Renal cortex interstitium (tissue), 15 donors: ENCODE data around the gene RTP4. TPM values are rescaled to one million over a fixed set of nuclear protein-coding genes. Genes with fewer than 3 reads are reported as not detected.

ENCODE experiments used
- DNase-seq, 11 donors: peaks; one replicate each; pipeline ENCODE4 v3.0.0-alpha.2; 2013; ENCODE audit warnings: low read depth in 9 of 11, low spot score in 4 of 11; ENCODE audit errors: extremely low read depth in 1 of 11
- long read RNA-seq, 16 experiments: transcript quantifications; one replicate each; lab custom pipeline, GENCODE V29; 2026
- polyA plus RNA-seq, 3 donors: library from polyadenylated mRNA; unstranded; fragments of 120-200 nt; gene quantifications; one replicate each; pipeline ENCODE4 v1.2.1, GENCODE V29; 2013; ENCODE audit not compliant: insufficient read length in 3 of 3

The RTP4 gene, protein sequence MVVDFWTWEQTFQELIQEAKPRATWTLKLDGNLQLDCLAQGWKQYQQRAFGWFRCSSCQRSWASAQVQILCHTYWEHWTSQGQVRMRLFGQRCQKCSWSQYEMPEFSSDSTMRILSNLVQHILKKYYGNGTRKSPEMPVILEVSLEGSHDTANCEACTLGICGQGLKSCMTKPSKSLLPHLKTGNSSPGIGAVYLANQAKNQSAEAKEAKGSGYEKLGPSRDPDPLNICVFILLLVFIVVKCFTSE
- under 1 TPM; 0.65 to 0.68 (median 0.67) TPM for polyA plus RNA-seq
- long read RNA-seq, donor 1, result 0 reads
- long read RNA-seq, donor 2, result 0 reads
- long read RNA-seq, donor 3, partial matches to known transcripts, result 0 of 2 reads
- long read RNA-seq, donor 3, other reads (novel, unspliced or antisense), result 0 of 2 reads
- long read RNA-seq, donor 4, result 0 reads
- long read RNA-seq, donor 5, result 0 reads
- long read RNA-seq, donor 6, result 0 reads
- long read RNA-seq, donor 7, partial matches to known transcripts, result 0 of 1 reads
- long read RNA-seq, donor 7, other reads (novel, unspliced or antisense), result 0 of 1 reads
- long read RNA-seq, donor 8, result 0 reads
- long read RNA-seq, donor 9, result 0 reads
- long read RNA-seq, donor 10, partial matches to known transcripts, result 0 of 1 reads
- long read RNA-seq, donor 10, other reads (novel, unspliced or antisense), result 0 of 1 reads
- long read RNA-seq, donor 11, result 0 reads
- long read RNA-seq, donor 12, result 0 reads
- long read RNA-seq, donor 13, result 0 reads
- long read RNA-seq, donor 14, result 0 reads
- long read RNA-seq, donor 15, result 0 reads
- long read RNA-seq, donor 16, result 0 reads

DNA sequence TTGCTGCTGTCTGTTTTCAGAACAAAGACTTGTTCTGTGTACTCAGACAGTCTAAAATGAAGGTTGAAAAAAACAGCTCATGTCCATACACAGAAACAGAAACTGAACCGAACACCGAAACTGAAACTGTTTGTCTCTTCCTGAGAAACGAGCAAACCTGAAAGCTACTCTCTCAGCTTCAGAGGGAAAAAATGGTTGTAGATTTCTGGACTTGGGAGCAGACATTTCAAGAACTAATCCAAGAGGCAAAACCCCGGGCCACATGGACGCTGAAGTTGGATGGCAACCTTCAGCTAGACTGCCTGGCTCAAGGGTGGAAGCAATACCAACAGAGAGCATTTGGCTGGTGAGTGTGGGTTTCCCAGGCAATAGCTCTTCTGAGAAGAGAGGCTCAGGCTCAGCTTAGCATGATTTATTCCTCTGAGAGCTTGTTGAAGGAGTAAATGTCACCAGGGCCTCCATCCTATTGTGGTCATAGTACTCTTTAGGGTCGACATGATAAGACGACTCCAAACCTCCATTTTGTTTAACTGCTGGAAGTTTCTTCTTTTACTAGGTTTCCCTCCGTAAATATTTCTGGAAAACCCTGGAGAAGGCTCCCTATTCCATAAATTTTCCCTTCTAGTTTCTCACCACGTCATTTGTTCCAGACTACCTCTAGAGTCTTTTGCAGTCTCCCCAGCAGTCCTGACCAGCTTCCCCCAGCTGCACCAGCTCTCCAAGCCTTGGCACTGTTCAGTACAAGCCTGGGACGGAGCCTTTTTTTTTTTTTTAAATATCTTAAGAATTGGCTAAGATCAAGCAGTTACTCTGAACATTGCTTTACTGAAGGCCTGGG lies at the start of gene RTP4:
TSS of gene RTP4 (plus strand) at position 135 of the 838 bp plus-strand sequence. CDS start at position 192, 57 bp downstream.
- no peak for DNase-seq

DNA sequence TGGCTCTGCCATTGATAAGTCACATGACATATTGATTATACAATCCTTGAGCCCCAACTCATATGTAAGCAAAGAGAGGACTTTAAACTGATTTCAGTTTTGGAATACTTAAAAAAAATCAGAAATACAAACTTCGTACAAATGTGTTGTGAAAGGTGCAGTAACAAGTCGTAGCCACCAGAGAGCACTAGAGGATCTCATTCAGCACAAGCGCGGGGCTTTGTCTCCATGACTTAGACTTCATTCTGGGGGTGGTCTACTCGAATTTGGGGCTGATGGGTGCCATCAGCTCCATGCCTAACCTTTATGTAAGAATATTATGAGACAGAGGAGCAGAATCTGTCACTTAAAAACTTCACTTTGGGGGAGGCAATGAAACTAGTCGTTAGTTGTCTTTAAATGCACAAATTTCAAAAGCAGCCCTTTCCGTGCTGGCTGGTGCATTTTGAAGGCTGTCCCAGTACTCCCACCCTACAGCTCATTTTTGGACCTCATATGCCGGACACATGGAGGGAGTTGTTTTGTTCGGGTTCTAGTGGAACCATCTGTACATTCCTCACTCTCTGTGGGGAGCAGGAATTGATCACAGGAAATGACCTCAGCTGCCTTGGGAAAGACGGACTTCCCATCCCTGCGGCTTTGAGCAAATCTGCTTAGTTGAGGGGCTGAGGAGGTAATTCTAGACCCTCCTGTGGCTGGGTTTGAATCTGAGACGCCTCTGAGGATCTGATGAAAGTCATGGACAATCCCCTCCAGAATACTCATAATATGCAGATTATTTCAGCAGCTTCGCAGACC lies 49.2 kb upstream of the RTP4 start:
- peak; percentile 20 to 52 (median 41) for DNase-seq

DNA sequence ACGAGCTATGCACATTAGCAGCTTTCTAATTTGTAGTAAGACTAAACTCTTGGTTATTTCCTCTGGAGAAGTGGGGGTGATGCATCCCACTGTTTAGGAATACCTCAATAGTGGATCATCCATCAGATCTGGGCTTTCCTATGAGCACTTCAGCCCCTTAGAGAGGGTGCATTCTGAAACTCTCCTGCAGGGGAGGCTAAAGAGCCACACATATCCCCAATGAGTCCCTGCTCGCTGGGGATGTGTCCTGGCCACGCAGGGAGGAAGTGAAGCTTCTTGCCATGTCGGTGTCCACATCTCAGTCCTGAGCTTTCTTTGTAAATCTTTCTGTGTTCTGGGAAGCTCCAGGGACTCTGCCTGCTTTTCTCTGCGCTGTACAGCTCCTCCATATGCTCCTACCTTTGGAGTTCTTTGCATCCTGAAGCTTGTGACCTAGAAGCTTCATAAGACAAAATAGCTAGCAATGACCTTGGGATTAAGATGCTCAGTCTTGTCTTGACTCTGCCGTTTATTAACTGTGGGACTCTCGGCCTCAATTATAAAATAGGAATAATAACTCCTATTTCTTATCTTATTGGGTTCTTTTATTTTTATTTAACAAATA lies 48.4 kb upstream of the RTP4 start:
- DNase-seq, result peak; percentile 42 to 78 (median 59)

DNA sequence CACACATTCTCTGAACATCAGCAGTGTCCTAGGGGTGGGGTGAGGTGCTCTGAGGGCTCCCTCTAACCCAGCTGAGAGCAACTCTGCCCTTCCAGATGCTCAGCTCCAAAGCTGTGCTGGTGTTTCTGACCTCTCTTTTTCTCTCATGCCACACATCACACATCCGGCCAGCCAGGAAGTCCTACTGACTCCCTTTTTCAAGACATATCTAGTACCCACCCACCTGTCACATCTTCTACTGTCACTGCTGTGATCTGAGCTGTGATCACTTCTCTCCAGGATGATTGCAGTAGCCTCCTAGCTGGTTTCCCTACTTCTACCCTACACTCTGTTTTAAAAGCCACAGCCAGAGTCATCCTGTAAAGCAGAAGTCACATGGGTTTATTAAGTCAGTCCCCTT lies 46.4 kb upstream of the RTP4 start:
- DNase-seq, result no peak

DNA sequence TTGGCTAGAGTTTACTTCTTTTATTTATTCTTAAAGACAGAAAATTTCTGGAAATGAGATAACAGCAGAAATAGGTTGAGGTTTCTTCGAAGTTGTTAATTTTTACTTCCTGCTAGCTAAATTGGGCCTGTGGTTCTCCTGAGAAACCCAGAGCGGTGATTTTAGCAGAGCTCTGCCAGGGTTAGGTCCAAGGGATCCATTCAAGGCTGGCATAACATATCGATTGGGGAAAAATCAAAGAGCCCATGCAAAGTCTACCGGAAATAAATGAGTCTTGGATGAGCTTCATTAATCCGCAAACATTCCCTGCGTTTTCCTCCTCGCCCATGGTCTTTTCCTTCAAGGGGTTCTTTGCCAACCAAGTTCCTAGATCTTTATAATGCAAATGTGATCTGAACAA lies 45.9 kb upstream of the RTP4 start:
- no peak for DNase-seq

DNA sequence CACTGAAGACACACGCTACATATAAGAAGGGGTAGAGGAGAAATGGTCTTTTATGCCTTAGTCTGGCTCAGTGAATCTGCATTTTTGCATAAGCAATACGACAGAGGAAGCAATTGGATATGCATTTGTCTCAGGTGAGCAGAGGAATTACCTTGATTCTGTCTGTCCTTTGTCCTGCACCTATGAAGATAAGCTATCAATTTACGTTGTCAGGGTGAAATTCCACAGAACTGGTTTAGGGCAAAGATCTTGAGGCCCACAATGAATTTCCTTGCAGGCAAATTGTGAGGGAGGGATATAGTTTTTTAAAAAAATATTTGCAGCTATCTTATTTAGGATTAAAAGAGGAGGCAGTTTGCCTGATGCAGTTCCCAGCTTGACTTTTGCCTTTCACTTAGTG lies 45.1 kb upstream of the RTP4 start:
- DNase-seq, result no peak

DNA sequence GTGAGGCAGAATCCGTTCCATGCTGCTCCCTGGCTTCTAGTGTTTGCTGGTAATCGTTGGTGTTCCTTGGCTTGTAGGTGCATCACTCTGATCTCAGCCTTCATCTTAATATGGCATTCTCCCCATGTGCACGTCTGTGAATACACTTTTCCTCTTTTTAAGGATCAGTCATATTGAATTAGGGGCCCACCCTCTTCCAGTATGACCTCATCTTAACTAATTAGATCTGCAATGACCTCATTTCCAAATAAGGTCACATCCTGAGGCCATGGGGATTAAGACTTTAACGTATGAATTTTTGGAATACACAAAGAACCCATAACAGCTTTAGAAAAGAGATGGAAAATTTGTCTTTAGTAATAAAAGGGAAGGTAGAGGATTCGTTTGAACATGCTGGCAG lies 42.6 kb upstream of the RTP4 start:
- no peak for DNase-seq

DNA sequence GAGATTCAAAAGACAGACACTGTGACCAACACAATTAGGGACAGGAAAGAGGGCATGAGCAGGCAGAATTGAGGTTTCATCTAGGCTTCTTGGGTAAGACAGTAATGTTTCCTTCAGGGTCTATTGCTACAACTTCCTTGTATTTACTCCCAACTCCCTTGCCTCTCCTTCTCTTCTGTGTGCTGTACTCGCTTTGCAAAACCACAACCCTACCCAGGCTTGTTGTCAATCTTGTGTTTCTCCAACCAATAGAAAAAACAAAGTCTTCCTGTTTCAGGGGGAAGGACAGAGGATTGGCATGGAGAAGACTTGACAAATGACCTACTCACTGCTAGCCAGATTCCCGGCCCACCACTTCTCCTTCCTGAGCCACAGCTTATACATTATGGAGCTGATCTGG lies 40.3 kb upstream of the RTP4 start:
- DNase-seq, result no peak

DNA sequence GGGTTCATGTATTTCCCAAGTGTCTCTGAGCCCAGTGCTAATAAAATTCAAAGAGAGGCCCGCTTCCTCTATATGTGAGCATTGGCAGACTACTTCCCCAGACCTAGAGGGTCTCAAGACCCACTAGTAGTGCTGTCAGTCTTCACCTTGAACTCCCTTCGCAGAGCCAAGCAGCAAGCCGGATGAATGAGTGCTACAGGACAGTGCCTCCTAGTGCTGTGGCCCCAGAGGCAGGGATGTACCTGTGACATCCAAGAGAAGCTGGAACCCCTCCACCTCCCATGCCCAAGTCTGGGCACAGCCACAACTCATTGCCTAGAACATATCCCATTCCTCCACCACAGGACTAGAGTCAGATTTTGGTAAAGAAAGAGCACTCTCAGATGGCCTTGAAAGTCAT lies 39.5 kb upstream of the RTP4 start:
- DNase-seq, result no peak

DNA sequence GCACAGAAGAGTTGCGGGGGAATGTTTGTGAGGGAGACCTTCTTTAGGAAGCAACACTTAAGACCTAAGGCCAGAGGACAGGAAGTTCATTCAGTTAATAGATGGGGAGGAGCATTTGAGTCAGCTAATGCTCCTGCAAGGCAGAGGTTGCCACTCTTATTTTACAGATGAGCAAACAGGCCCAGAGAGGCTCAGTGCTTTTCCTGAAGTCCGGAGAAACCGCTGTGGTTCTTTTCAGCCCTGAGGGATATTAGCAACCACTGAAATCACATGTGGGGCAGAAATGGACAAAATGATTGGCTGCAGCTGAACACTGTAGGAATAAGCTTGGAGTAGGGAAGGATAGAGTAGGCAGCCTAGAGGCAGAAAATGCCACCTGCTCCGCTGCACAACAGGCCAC lies 33.3 kb upstream of the RTP4 start:
- no peak for DNase-seq

DNA sequence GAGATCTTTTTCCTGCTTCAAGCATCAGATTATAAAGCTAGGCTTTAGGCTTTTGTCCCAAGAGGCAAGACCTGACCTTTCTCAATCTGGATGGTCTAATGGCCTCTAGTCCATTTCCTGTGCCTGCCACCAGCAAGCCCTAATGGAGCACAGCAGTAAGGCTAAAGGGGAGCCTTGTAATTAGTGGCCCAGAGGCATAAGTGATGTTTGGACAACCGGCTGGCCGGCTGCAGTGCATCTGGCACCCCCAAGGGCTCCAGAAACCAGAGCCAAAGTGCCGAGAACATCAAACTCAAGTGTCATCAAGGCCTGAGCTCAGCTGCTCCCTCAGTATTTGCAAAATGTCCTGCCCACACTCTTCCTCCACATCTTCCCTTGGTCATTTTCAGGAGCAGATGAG lies 31.9 kb upstream of the RTP4 start:
- DNase-seq, result no peak

DNA sequence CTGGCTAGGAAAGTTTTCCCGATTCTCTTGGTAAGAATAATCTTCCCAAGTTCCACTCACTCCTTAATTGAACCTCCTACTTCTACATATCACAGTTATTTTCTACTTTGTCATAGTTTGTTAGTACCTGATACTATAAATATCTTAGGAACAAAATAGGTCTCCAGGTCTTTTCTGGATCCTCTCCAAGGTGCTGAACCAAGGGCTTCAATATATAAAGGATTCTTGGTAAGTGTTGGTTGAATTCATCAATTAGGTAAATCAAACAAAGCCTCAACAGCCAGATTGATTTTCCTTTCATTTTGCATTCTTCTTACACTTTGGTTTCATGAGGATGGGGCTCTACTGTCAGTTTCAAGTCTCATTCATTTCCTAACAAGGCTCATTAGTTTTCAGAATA lies 27.6 kb upstream of the RTP4 start:
- no peak for DNase-seq

DNA sequence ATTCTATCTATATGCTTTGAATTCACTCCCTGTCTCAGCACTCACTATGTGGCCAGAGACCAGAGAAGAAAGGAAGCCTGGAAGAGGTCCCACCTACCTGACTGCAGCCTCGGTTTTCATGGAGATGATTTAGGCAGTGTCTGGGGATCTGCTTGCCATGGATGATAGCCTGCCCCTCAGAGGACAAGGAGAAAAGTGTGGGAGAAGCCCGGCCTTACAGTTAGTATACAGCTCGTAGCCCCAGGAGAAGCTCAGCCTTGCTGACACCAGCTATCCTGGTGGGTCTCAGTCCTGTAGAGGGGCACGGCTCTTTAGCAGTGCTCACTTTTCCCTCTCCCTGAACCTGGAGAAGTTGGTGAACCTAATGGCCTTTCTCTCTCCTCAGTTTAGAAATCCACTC lies 25.9 kb upstream of the RTP4 start:
- no peak for DNase-seq

DNA sequence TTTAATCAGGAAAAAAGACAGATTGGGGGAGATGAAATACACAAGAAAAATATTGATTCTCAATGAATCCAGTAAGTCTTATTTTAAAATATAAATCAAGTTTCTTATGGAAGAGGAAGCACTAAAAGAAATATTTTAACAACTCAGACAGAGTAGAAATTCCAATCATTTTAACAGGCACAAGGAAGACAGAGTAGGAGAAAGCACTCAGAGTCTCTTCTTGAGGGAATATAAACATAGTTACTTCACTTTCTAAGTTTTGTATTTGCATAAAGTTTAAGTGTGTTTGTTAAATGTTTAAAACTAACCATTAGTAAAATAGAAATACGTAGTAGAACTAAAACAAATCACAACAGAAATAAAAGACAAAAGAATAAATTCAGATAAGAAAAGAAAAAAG lies 24.5 kb upstream of the RTP4 start:
- no peak for DNase-seq

DNA sequence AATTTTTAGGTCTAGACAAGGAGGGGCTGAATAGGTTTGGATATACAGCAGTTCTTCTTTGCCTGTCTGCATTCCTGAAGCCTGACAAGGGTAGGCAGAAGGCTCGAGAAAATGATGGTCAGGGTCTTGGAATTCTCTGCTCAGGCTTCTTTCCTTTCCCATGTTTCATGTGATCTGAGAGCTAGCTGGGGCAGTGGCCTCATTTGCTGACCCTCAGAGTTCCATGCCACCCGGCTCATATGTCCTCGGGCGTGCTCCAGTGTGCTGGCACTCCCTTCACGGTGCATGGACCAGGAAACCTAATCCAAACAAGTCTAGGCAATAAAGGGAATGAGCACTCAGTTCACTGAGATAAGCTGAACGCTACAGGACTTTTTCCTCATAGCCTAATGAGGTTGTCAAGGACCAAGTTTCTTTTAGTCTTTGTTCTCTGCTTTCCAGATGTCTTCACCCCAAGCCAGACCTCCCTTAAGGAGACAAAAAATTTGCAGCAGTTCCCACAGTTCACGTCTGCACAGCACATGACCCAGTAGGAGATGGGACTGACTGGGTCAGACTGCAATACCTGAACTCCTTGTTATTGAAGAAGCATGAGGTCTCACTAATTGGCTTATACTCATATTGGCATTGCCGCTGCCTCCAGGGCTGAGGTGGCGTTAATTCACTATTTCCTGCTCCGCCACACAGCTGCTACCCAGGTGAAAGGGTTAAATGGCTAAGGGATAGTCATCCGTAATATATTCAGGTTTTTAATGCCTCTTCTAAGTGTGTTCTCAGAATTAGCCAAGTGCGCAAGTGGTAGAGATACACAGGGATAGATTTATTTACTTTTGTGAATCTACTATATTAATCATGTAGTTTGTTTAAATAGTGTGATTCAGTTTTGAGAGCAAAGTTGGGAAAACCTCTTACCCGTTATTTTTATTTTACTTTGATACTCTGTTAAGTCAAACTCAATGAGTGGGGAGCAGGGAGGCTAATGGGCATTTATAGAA lies 15.3 kb upstream of the RTP4 start:
- peak in 8 of 11 donors; percentile 25 to 72 (median 50) for DNase-seq

DNA sequence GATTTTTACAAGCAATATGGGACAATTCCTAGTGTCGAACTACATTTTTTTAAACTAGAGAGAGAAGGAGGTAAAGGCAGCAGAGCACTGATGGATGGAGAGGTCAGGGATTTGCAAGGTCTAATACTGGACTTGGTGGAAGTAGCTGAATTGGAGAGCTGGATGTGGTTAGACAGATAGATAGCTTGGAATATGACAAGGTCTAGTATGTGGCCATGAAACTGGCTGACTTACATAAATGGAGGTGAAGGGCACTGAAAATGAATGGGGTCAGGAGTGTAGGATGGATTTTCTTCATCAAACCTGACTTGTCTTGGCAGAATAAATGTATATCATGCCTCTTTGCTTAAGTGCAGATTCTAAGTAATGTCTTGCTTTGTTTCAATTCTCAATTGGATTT lies 10.1 kb upstream of the RTP4 start:
- no peak for DNase-seq

DNA sequence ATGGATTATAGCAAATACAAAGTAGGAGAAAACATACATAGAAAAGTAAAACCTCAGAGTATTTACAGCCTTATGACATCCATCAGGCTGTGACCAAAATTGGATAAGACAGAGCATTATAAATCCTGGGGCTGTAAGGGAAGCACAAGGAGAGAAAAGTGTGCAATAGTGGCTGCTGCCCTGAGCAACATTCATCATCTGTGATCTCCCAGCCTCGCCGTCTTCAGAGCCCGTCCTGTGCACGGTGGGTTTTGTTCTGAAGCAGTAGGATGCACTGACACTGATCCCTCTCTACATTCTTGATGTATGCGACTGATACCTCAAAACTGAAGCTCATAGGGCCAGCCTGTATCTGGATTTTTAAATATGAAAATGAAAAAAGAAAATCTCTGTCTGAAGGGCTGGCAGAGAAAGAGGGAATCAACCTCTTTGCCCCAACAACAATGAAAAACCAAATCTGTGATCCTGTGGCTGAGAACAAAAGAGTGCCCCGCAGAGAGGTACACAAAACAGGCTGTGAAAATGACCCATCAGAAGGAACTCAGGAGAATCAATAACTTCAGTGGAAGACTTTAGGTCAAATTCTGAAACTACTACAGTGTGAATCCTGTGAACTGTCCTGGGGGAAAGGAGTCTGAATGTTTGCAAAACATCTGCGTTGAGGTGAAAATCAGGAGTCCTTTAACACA lies 8.2 kb upstream of the RTP4 start:
- DNase-seq, result no peak
